ENCODE results near the gene NSD2.

NSD2 gene

GRCh38 chr4:1975391-1975801, 104.2 kb downstream of the NSD2 start:
- in situ Hi-C loops (cut with MboI; ENCODE audit: low pct_unique_long_range_greater_than_20kb, low sequenced_read_pairs, unreplicated experiment) = no loop called here
- TF ChIP-seq CTCF (IDR thresholded peaks at IDR 0.05; ENCODE audit: extremely low read depth, insufficient read depth, missing control alignments) = no peak
- DNase-seq (ENCODE audit: low spot score) = no peak

GRCh38 chr4:1975880-1976279, 104.7 kb downstream of the NSD2 start:
- no peak for TF ChIP-seq CTCF (IDR thresholded peaks at IDR 0.05; ENCODE audit: extremely low read depth, insufficient read depth, missing control alignments)
- in situ Hi-C loops (cut with MboI; ENCODE audit: low pct_unique_long_range_greater_than_20kb, low sequenced_read_pairs, unreplicated experiment) = no loop called here
- peak; percentile 13 for DNase-seq (ENCODE audit: low spot score)

- no peak for DNase-seq (ENCODE audit: low spot score)
- in situ Hi-C loops (cut with MboI; ENCODE audit: low pct_unique_long_range_greater_than_20kb, low sequenced_read_pairs, unreplicated experiment) = no loop called here
- no peak for TF ChIP-seq CTCF (IDR thresholded peaks at IDR 0.05; ENCODE audit: extremely low read depth, insufficient read depth, missing control alignments)
Measured at GRCh38 chr4:1976416-1977352, 105.5 kb downstream of the NSD2 start.

GRCh38 chr4:1978226-1978625, 107.0 kb downstream of the NSD2 start:
- in situ Hi-C loops (cut with MboI; ENCODE audit: low pct_unique_long_range_greater_than_20kb, low sequenced_read_pairs, unreplicated experiment) = no loop called here
- no peak for DNase-seq (ENCODE audit: low spot score)
- TF ChIP-seq CTCF (IDR thresholded peaks at IDR 0.05; ENCODE audit: extremely low read depth, insufficient read depth, missing control alignments) = no peak

GRCh38 chr4:1978741-1979476, 107.7 kb downstream of the NSD2 start:
- in situ Hi-C loops (cut with MboI; ENCODE audit: low pct_unique_long_range_greater_than_20kb, low sequenced_read_pairs, unreplicated experiment) = no loop called here
- no peak for DNase-seq (ENCODE audit: low spot score)
- no peak for TF ChIP-seq CTCF (IDR thresholded peaks at IDR 0.05; ENCODE audit: extremely low read depth, insufficient read depth, missing control alignments)

GRCh38 chr4:1979477-1980196, 108.4 kb downstream of the NSD2 start:
- in situ Hi-C loops (cut with MboI; ENCODE audit: low pct_unique_long_range_greater_than_20kb, low sequenced_read_pairs, unreplicated experiment) = no loop called here
- TF ChIP-seq CTCF (IDR thresholded peaks at IDR 0.05; ENCODE audit: extremely low read depth, insufficient read depth, missing control alignments) = no peak
- no peak for DNase-seq (ENCODE audit: low spot score)

Measured in GM13977 (cell line).